ACC112 (cell line): Measurements from ENCODE around the gene TIMP4.

Experiments used
- H2AFZ ChIP-seq: fragments of 200-600 bp; sonication (generic); one replicate; pipeline ENCODE4 v1.6.0; 2017; ENCODE audit warnings: antibody characterized with exemption, low read length; ENCODE audit not compliant: unreplicated experiment
- H3K27ac ChIP-seq: fragments of 200-600 bp; sonication (generic); 2 replicates; pipeline ENCODE4 v1.5.1; 2014; ENCODE audit warnings: low read depth, mild to moderate bottlenecking, antibody characterized with exemption, low read length, moderate library complexity
- H3K27me3 ChIP-seq: fragments of 200-600 bp; sonication (generic); 2 replicates; pipeline ENCODE4 v1.6.1; 2014; ENCODE audit warnings: mild to moderate bottlenecking, antibody characterized with exemption, low read length, moderate library complexity, mixed read lengths; ENCODE audit not compliant: insufficient read depth
- H3K36me3 ChIP-seq: fragments of 200-600 bp; sonication (generic); 2 replicates; pipeline ENCODE4 v1.6.1; 2016; ENCODE audit warnings: mild to moderate bottlenecking, antibody characterized with exemption, low read length, moderate library complexity, mixed read lengths; ENCODE audit not compliant: insufficient read depth
- H3K4me1 ChIP-seq: fragments of 200-600 bp; sonication (generic); one replicate; pipeline ENCODE4 v1.6.1; 2016; ENCODE audit warnings: low read length, mixed read lengths; ENCODE audit not compliant: insufficient read depth, unreplicated experiment, control insufficient read depth
- H3K4me3 ChIP-seq: fragments of 200-600 bp; sonication (generic); 2 replicates; pipeline ENCODE4 v1.5.1; 2014; ENCODE audit warnings: mild to moderate bottlenecking, low read depth, low read length
- H3K79me2 ChIP-seq: fragments of 200-600 bp; sonication (generic); one replicate; pipeline ENCODE4 v1.6.0; 2016; ENCODE audit warnings: low read length; ENCODE audit not compliant: control insufficient read depth, unreplicated experiment, insufficient read depth

The TIMP4 gene

GRCh38 chr3:12148183-12148940 lies 10.3 kb downstream of the TIMP4 start:
- Histone ChIP-seq H3K27me3 (no peaks in the 10 kb centered on the region; the same call in 1 of the 2 replicates), H3K27ac (no peak overlapping the region), H3K4me3 (no peak overlapping the region), H2AFZ (no peak overlapping the region), H3K36me3 (0 out of 2 replicates have a peak, but pooled peaks cover 4% of the 10 kb centered on the region), H3K4me1 (peaks cover 21% of the 10 kb centered on the region), H3K79me2 (no peaks in the 10 kb centered on the region)

GRCh38 chr3:12147049-12147780 lies 11.5 kb downstream of the TIMP4 start:
- H3K79me2 ChIP-seq = no peaks in the 10 kb centered on the region
- no peaks in the 10 kb centered on the region; the same call in 1 of the 2 replicates for H3K27me3 ChIP-seq
- no peak overlapping the region for H2AFZ ChIP-seq
- no peak overlapping the region for H3K27ac ChIP-seq
- H3K4me3 ChIP-seq = no peak overlapping the region
- H3K36me3 ChIP-seq = no peaks in the 10 kb centered on the region
- H3K4me1 ChIP-seq = peaks cover 28% of the 10 kb centered on the region

- peak overlapping the region; percentile 61 for H2AFZ ChIP-seq
- peak overlapping the region; percentile 92 for H3K27ac ChIP-seq
- no peaks in the 10 kb centered on the region for H3K36me3 ChIP-seq
- H3K79me2 ChIP-seq = no peaks in the 10 kb centered on the region
- H3K4me1 ChIP-seq = peaks cover 27% of the 10 kb centered on the region
- H3K4me3 ChIP-seq = peak overlapping the region; percentile 6; the same call in 1 of the 2 replicates
- H3K27me3 ChIP-seq = no peaks in the 10 kb centered on the region
These were observed 14.7 kb downstream of the TIMP4 start for GRCh38 chr3:12143949-12144504.

DNA sequence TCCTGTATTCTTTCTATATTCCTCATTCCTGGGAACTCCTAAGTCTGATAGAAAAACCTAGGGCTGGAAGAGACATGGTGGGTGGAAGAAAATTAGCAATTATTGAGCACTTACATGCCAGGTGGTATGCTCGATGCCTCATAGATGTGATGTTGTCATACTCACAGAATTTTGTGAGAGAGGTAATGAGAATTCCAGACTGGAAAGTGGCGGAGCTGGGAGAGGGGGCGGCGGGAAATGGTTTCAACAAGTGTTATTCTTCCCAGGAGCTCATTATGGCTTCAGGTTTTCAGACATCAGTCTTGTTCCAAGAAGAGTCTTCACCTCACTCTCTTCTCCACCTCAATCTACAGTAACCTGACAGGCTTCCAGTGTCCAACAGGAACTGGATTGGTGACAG lies 16.2 kb downstream of the TIMP4 start:
- Histone ChIP-seq H3K27ac (no peak overlapping the region), H3K36me3 (no peaks in the 10 kb centered on the region), H3K79me2 (no peaks in the 10 kb centered on the region), H3K27me3 (no peaks in the 10 kb centered on the region), H2AFZ (no peak overlapping the region), H3K4me3 (no peak overlapping the region), H3K4me1 (peaks cover 28% of the 10 kb centered on the region)

DNA sequence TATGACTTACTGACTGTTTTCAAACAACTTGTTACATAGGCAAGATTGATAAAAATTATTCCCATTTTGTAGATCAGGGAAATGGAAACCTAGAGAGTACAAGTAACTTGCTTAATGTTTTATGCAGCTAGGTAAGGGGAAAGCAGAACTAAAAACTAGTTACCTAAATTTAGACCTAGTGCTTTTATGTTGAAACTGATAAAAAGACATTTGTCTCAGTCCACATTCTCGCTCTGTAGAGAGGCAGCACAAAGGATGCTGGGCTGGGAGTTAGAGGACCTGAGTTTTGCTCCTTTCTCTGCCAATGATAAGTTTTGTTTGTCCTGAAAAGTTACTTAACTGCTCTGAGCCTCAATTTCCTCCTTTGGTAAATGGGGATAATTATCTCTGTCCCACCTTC lies 17.4 kb downstream of the TIMP4 start:
- H3K79me2 ChIP-seq = no peaks in the 10 kb centered on the region
- no peak overlapping the region for H3K4me3 ChIP-seq
- H3K4me1 ChIP-seq = peaks cover 28% of the 10 kb centered on the region
- no peaks in the 10 kb centered on the region for H3K27me3 ChIP-seq
- no peaks in the 10 kb centered on the region for H3K36me3 ChIP-seq
- H2AFZ ChIP-seq = no peak overlapping the region
- no peak overlapping the region for H3K27ac ChIP-seq

DNA sequence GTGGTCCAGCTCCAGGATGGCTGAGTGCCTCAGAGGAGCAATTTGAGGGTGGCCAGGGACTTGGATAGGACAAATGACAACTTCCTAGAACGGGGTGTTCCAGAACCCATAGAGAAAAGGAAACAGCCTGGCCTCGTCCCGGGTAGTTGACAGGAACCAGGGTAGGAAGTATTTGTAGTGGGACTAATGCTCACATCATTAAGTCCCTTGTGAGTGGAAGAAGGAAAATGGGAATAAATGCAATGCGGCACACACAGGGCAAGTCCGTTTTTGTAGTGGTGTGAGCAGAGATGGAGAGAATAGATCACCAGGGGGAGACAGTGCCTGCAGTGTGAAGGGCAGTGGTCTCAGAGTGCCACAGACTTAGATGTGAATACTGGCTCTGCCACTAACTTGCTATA lies 19.6 kb downstream of the TIMP4 start:
- no peak overlapping the region for H3K27ac ChIP-seq
- H2AFZ ChIP-seq = peak overlapping the region; percentile 14
- H3K4me1 ChIP-seq = peaks cover 19% of the 10 kb centered on the region
- H3K4me3 ChIP-seq = no peak overlapping the region
- no peaks in the 10 kb centered on the region for H3K79me2 ChIP-seq
- H3K27me3 ChIP-seq = 0 out of 2 replicates have a peak, but pooled peaks cover under 1% of the 10 kb centered on the region
- H3K36me3 ChIP-seq = no peaks in the 10 kb centered on the region

GRCh38 chr3:12138044-12138443 lies 20.7 kb downstream of the TIMP4 start:
- Histone ChIP-seq H3K36me3 (no peaks in the 10 kb centered on the region), H3K79me2 (no peaks in the 10 kb centered on the region), H3K27me3 (peaks cover 11% of the 10 kb centered on the region), H3K27ac (no peak overlapping the region), H3K4me1 (peaks cover 8% of the 10 kb centered on the region), H2AFZ (no peak overlapping the region), H3K4me3 (no peak overlapping the region)

DNA sequence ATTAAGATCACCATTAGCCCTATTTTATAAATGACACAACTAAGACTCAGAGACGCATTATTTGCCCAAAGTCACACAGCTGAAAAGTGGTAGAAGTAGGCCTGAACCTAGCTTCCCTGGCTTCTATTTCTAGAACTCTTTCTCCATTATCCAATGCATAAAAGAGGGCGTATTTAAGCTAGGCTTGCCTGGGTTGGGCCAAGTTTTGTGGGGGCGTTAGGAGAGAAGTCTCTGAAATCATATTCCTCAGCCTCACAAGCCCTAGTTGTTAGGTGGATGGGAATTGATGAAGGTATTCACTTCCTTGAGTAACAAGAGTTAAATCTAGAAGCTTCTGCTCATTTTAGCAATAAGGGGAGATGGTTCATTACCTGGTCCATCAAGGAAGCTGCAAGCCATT lies 22.3 kb downstream of the TIMP4 start:
- H3K4me1 ChIP-seq = peaks cover 4% of the 10 kb centered on the region
- no peaks in the 10 kb centered on the region for H3K36me3 ChIP-seq
- no peaks in the 10 kb centered on the region for H3K79me2 ChIP-seq
- H2AFZ ChIP-seq = no peak overlapping the region
- no peak overlapping the region for H3K4me3 ChIP-seq
- peaks cover 24% of the 10 kb centered on the region for H3K27me3 ChIP-seq
- no peak overlapping the region for H3K27ac ChIP-seq

DNA sequence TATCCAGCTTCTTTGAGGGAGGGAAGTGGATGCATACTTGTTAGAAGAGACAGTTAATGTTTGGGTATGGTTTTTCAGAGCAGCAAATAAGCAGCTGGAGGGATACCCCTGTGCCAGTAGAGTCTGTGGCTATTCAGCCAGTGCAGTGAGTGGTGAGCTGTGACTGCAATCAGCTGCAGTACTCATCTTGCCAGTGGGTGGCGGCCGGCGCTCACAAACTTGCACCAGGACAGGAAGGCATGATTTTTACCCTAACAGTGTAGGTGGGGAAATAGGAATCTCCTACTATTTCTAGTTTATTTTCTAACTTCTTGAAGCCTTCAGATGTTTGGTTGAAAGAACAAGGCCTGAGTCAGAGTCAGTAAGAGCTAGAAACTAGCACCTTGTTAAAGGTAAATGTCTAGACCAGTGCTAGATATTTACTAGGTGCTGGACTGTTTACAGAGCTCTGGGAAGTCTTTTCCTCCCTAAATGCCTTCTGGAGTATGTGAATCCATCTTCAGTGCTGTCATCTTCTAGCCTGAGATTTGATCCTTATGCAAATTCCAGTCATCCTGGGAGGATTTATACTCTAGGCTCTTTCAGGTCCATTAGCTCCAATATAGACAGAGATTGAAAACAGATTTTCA lies 23.6 kb downstream of the TIMP4 start:
- Histone ChIP-seq H3K4me3 (no peak overlapping the region), H3K27ac (no peak overlapping the region), H3K79me2 (no peaks in the 10 kb centered on the region), H3K36me3 (no peaks in the 10 kb centered on the region), H2AFZ (no peak overlapping the region), H3K27me3 (peaks cover 35% of the 10 kb centered on the region), H3K4me1 (peaks cover 4% of the 10 kb centered on the region)

GRCh38 chr3:12132881-12133280 lies 25.8 kb downstream of the TIMP4 start:
- no peak overlapping the region for H3K27ac ChIP-seq
- H2AFZ ChIP-seq = no peak overlapping the region
- no peaks in the 10 kb centered on the region for H3K79me2 ChIP-seq
- peaks cover under 1% of the 10 kb centered on the region for H3K4me1 ChIP-seq
- H3K4me3 ChIP-seq = no peak overlapping the region
- no peaks in the 10 kb centered on the region for H3K36me3 ChIP-seq
- peaks cover 53% of the 10 kb centered on the region for H3K27me3 ChIP-seq
